CD4-positive, alpha-beta T cell (primary cell): ENCODE results near the gene IQCB1. TPM values are rescaled to one million over a fixed set of nuclear protein-coding genes. Genes with fewer than 3 reads are reported as not detected.

ENCODE experiments used
- ATAC-seq: fragments of 200-7000 bp; cut with Tn5 transposase; one replicate; pipeline ENCODE4 v1.10.0; 2022; ENCODE audit warnings: mild to moderate bottlenecking; ENCODE audit not compliant: poor library complexity
- CTCF ChIA-PET: fragments of 350-600 bp; sonication (Branson Sonifier 250); formaldehyde crosslinking; loops from one replicate; lab custom pipeline; 2021; ENCODE audit warnings: antibody characterized with exemption, inconsistent platforms; lab: Charles Lee
- POLR2A ChIA-PET: fragments of 350-600 bp; sonication (Branson Sonifier 250); formaldehyde crosslinking; loops from one replicate; lab custom pipeline; 2021; ENCODE audit warnings: antibody characterized with exemption, inconsistent platforms; lab: Charles Lee
- DNase-seq, 14 experiments: peaks; one replicate each; pipeline ENCODE4 v3.0.0-alpha.2; 2013 to 2020; ENCODE audit warnings: mixed read lengths in 2 of 14
- H3K27ac ChIP-seq, 2 donors: one replicate each; pipeline versions ENCODE4 v1.5.1 to v1.7.0; 2013; ENCODE audit warnings: low read length in 2 of 2, low read depth in 1 of 2, mild to moderate bottlenecking in 1 of 2
- H3K27me3 ChIP-seq, 2 experiments: 1 replicate in 1 of 2; 2 replicates in 1 of 2; pipeline versions ENCODE4 v1.6.1 to v1.7.0; 2013; ENCODE audit warnings: low read length in 2 of 2, control low read depth in 1 of 2, mild to moderate bottlenecking in 1 of 2, moderate library complexity in 1 of 2; ENCODE audit not compliant: insufficient read depth in 2 of 2, control insufficient read depth in 1 of 2
- H3K36me3 ChIP-seq: one replicate; pipeline ENCODE4 v1.6.1; 2013; ENCODE audit warnings: low read length, control low read depth; ENCODE audit not compliant: insufficient read depth
- H3K4me1 ChIP-seq: one replicate; pipeline ENCODE4 v1.6.1; 2013; ENCODE audit warnings: low read length, control low read depth; ENCODE audit not compliant: insufficient read depth
- H3K4me3 ChIP-seq: one replicate; pipeline ENCODE4 v1.5.1; 2013; ENCODE audit warnings: mild to moderate bottlenecking, low read length, moderate library complexity
- H3K9me3 ChIP-seq, 2 experiments: 1 replicate in 1 of 2; 2 replicates in 1 of 2; pipeline versions ENCODE4 v1.6.1 to v1.7.0; 2013; ENCODE audit warnings: low read length in 2 of 2, mild to moderate bottlenecking in 2 of 2, control low read depth in 1 of 2, moderate library complexity in 1 of 2; ENCODE audit not compliant: control insufficient read depth in 1 of 2, insufficient read depth in 1 of 2
- H3K27ac Mint-ChIP-seq: one replicate; pipeline ENCODE4 v1.8.0; 2020; ENCODE audit warnings: mixed read lengths
- H3K27me3 Mint-ChIP-seq: one replicate; pipeline ENCODE4 v1.8.0; 2021; ENCODE audit warnings: mixed read lengths
- H3K36me3 Mint-ChIP-seq: one replicate; pipeline ENCODE4 v1.8.0; 2021; ENCODE audit warnings: low read depth, mixed read lengths
- H3K4me1 Mint-ChIP-seq: one replicate; pipeline ENCODE4 v1.8.0; 2021; ENCODE audit warnings: low read depth, mixed read lengths
- H3K4me3 Mint-ChIP-seq: one replicate; pipeline ENCODE4 v1.8.0; 2020; ENCODE audit warnings: mild to moderate bottlenecking, mixed read lengths
- H3K9me3 Mint-ChIP-seq: one replicate; pipeline ENCODE4 v1.8.0; 2020; ENCODE audit warnings: mixed read lengths
- CTCF ChIP-seq: fragments of 200-600 bp; IDR thresholded peaks from one replicate; pipeline ENCODE4 v1.8.0; 2022; ENCODE audit warnings: antibody characterized with exemption, mild to moderate bottlenecking
- intact Hi-C, 2 experiments: fragments of 100-400 bp; cut with DNase I in 1 of 2; cut with micrococcal nuclease in 1 of 2; formaldehyde crosslinking; loops; one replicate each; pipeline versions ENCODE4 v1.15.1 to v1.9.0; 2023 to 2025; cut with DNase I, micrococcal nuclease
- total RNA-seq, 174 experiments: library from RNA in 2 of 174; stranded (reverse) in 2 of 174; gene quantifications; one replicate each; pipeline ENCODE4 v1.2.3 and lab custom pipeline; 2021 to 2026

The IQCB1 gene
- total RNA-seq, 2 experiments from 2014 or later = 39.6 to 41.3 TPM

GRCh38 chr3:121852256-121852655 lies 17.4 kb upstream of the IQCB1 start:
- Histone ChIP-seq H3K27ac (no peak overlapping the region), H3K9me3 (no peaks in the 10 kb centered on the region), H3K4me3 (no peak overlapping the region), H3K27me3 (no peaks in the 10 kb centered on the region), H3K36me3 (peaks cover 2% of the 10 kb centered on the region), H3K4me1 (no peaks in the 10 kb centered on the region)
- no peaks in the 10 kb centered on the region for H3K27me3 Mint-ChIP-seq
- DNase-seq = no peak
- no peak overlapping the region for H3K4me3 Mint-ChIP-seq
- intact Hi-C loops = no loop called here
- POLR2A ChIA-PET = no interaction called here
- no peaks in the 10 kb centered on the region for H3K9me3 Mint-ChIP-seq
- CTCF ChIA-PET = interaction anchor here (0.6 kb wide), 1 partner anchor 20 kb away, joined by 3 read pairs; no protein-coding TSS in a partner anchor
- no peaks in the 10 kb centered on the region for H3K4me1 Mint-ChIP-seq
- no peak for ATAC-seq
- H3K27ac Mint-ChIP-seq = no peak overlapping the region
- no peak for TF ChIP-seq CTCF
- H3K36me3 Mint-ChIP-seq = peaks cover 15% of the 10 kb centered on the region

- Histone ChIP-seq H3K27ac (no peak overlapping the region), H3K36me3 (no peaks in the 10 kb centered on the region), H3K4me1 (no peaks in the 10 kb centered on the region), H3K4me3 (no peak overlapping the region), H3K9me3 (no peaks in the 10 kb centered on the region), H3K27me3 (no peaks in the 10 kb centered on the region)
- intact Hi-C loops = no loop called here
- Mint-ChIP-seq H3K4me1 (no peaks in the 10 kb centered on the region), H3K27ac (no peak overlapping the region), H3K4me3 (no peak overlapping the region), H3K9me3 (no peaks in the 10 kb centered on the region), H3K27me3 (no peaks in the 10 kb centered on the region), H3K36me3 (peaks cover 16% of the 10 kb centered on the region)
- POLR2A ChIA-PET = no interaction called here
- TF ChIP-seq CTCF = no peak
- CTCF ChIA-PET = no interaction called here
- no peak for DNase-seq
- ATAC-seq = no peak
Observed at GRCh38 chr3:121844892-121845291, 10.0 kb upstream of the IQCB1 start.

- TF ChIP-seq CTCF = no peak
- Mint-ChIP-seq H3K4me3 (no peak overlapping the region), H3K9me3 (no peaks in the 10 kb centered on the region), H3K27me3 (no peaks in the 10 kb centered on the region), H3K36me3 (peaks cover 7% of the 10 kb centered on the region), H3K4me1 (peaks cover 22% of the 10 kb centered on the region), H3K27ac (no peak overlapping the region)
- H3K4me3 ChIP-seq = no peak overlapping the region
- H3K9me3 ChIP-seq = no peaks in the 10 kb centered on the region
- DNase-seq = no peak
- ChIA-PET CTCF (no interaction called here), POLR2A (no interaction called here)
- intact Hi-C loops = loop anchor here (5.0 to 10.0 kb wide), 11 partner anchors 95 to 1742 kb away; partner anchors contain the start of genes FAM162A (in 1 of the 2), GOLGB1 (in 1 of the 2), GTF2E1 (in 1 of the 2) and KPNA1 (in 1 of the 2)
- no peaks in the 10 kb centered on the region for H3K27me3 ChIP-seq
- no peaks in the 10 kb centered on the region for H3K36me3 ChIP-seq
- H3K4me1 ChIP-seq = peaks cover 4% of the 10 kb centered on the region
- ATAC-seq = no peak
- H3K27ac ChIP-seq = no peak overlapping the region
Observed at GRCh38 chr3:121839962-121840361, 5.1 kb upstream of the IQCB1 start.
